PFSK-1 (cell line): ENCODE results near the gene KLF11.

Experiments
- TAF1 ChIP-seq: IDR thresholded peaks from 2 replicates; pipeline ENCODE4 v1.6.1; 2012; ENCODE audit warnings: low read length, control low read depth, borderline replicate concordance; ENCODE audit not compliant: insufficient read depth
- TF ChIP-seq, protein P1 (sequence below), 2 experiments: IDR thresholded peaks; 2 replicates each; pipeline versions ENCODE4 v1.6.1 to v1.8.0; 2011 to 2012; ENCODE audit warnings: low read depth in 2 of 2, low read length in 2 of 2, control low read depth in 1 of 2, inconsistent platforms in 1 of 2, mild to moderate bottlenecking in 1 of 2, moderate library complexity in 1 of 2; ENCODE audit not compliant: insufficient read depth in 1 of 2

DNA sequence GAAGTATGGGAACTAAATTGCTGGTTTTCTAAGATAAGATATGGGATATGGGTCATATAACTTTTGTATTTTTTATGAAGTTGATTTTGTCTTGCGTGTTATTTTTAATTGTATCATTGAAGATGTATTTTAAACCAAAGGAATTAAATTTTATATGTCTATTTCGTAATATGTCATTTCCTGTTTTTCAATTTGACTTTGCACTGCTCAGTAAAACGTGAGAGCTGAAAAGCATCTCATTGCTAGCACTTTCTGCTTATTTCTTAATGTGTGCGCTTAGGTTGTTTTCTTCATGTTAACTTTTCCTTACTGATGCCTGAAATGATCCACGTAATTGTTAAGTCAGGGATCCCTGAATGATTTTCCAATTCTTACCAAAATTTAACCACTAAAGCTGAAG, 41.2 kb upstream of the KLF11 start:
- TF ChIP-seq, protein P1, sequence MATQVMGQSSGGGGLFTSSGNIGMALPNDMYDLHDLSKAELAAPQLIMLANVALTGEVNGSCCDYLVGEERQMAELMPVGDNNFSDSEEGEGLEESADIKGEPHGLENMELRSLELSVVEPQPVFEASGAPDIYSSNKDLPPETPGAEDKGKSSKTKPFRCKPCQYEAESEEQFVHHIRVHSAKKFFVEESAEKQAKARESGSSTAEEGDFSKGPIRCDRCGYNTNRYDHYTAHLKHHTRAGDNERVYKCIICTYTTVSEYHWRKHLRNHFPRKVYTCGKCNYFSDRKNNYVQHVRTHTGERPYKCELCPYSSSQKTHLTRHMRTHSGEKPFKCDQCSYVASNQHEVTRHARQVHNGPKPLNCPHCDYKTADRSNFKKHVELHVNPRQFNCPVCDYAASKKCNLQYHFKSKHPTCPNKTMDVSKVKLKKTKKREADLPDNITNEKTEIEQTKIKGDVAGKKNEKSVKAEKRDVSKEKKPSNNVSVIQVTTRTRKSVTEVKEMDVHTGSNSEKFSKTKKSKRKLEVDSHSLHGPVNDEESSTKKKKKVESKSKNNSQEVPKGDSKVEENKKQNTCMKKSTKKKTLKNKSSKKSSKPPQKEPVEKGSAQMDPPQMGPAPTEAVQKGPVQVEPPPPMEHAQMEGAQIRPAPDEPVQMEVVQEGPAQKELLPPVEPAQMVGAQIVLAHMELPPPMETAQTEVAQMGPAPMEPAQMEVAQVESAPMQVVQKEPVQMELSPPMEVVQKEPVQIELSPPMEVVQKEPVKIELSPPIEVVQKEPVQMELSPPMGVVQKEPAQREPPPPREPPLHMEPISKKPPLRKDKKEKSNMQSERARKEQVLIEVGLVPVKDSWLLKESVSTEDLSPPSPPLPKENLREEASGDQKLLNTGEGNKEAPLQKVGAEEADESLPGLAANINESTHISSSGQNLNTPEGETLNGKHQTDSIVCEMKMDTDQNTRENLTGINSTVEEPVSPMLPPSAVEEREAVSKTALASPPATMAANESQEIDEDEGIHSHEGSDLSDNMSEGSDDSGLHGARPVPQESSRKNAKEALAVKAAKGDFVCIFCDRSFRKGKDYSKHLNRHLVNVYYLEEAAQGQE (IDR thresholded peaks at IDR 0.05; ENCODE audit: insufficient read depth in 1 of 2, low read depth in 2 of 2, low read length in 2 of 2): no peak
- TF ChIP-seq TAF1: no peak
